Testis (tissue), 2 donors: ENCODE data around the gene GALNT5.

ENCODE experiments used
- CTCF ChIP-seq, 3 experiments: fragments of 450-650 bp in 2 of 3; fragments of 200-600 bp in 1 of 3; sonication (generic) in 1 of 3; IDR thresholded peaks; one replicate each; pipeline ENCODE4 v1.5.1; 2016 to 2019; ENCODE audit warnings: antibody characterized with exemption in 3 of 3, mild to moderate bottlenecking in 2 of 3, moderate library complexity in 1 of 3
- POLR2A ChIP-seq: fragments of 450-650 bp; IDR thresholded peaks from one replicate; pipeline ENCODE4 v1.6.1; 2017; ENCODE audit warnings: antibody characterized with exemption, mild to moderate bottlenecking, moderate library complexity

DNA sequence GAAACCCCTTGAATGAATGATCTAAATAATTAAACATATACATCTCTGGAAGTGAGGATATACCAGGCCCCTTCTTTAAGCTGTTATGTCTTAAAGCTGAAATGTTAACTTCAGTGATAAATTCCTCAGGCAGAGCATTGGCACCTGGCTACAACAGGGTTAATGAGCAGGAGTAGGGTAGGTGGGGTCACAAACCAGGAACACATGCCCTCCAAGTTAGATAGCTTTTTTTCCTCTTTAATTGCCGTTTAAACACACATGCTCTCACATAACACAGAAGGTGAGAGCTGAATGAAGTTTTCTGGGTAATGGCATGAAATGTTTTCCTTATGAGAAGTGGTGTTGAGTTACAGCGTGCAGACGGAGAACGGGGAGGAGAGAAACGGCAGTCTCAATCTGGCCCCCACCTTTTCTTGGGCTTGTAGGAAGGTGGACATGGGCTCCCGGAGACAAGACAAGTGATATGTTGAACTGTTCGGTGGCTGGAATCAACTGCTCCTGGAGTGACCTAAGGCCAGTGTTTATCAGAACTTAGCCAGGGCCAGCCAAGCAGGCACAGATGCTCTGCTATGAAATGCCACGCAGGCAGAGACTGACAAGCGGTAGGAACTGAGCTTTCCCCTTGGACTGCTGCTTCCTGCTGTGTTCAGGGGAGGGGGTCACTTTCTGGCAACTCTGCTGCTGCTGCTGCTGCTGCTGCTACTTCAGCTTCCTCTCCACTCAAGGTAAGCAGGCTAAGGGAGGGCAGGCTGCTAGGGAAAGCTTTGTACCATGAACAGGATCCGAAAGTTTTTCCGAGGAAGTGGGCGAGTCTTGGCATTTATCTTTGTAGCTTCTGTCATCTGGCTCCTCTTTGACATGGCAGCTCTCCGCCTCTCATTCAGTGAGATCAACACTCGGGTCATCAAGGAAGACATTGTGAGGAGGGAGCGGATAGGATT is at the start of gene GALNT5:
- no peak for TF ChIP-seq CTCF (IDR thresholded peaks at IDR 0.05)
- TF ChIP-seq POLR2A = no peak
